ENCODE results near the gene GNG13. TPM values are rescaled to one million over a fixed set of nuclear protein-coding genes. Genes with fewer than 3 reads are reported as not detected.
"Not testable (repeated sequence)": the region's sequence is repeated elsewhere in the genome, so short reads cannot be mapped to it uniquely, and the experiment has no call there.

Gene GNG13
- total RNA-seq, 3 donors from 2014 or later: not detected

DNA sequence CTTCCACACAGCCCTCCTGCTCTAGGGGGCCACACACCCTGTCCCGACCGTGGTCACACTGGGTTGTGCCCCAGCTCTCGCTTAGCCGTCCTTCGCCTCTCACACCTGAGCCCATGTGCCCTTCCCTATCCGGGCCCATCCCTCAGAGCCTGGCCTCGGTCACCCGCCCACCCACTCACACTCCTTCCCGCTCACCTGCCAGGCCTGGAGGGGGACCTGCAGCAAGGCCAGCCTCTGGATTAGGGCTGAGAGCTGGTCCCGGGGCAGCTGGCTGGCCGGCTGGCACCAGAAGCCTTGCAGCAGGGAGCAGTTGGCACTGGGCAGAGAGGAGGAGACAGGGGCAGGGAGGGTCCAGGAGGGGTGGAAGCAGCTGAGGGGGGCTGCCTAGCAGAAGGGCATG, 22.1 kb downstream of the GNG13 start:
- no peak for TF ChIP-seq POLR2AphosphoS5 (IDR thresholded peaks at IDR 0.05)
- TF ChIP-seq, protein P1, sequence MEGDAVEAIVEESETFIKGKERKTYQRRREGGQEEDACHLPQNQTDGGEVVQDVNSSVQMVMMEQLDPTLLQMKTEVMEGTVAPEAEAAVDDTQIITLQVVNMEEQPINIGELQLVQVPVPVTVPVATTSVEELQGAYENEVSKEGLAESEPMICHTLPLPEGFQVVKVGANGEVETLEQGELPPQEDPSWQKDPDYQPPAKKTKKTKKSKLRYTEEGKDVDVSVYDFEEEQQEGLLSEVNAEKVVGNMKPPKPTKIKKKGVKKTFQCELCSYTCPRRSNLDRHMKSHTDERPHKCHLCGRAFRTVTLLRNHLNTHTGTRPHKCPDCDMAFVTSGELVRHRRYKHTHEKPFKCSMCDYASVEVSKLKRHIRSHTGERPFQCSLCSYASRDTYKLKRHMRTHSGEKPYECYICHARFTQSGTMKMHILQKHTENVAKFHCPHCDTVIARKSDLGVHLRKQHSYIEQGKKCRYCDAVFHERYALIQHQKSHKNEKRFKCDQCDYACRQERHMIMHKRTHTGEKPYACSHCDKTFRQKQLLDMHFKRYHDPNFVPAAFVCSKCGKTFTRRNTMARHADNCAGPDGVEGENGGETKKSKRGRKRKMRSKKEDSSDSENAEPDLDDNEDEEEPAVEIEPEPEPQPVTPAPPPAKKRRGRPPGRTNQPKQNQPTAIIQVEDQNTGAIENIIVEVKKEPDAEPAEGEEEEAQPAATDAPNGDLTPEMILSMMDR (IDR thresholded peaks at IDR 0.05): no peak
- TF ChIP-seq POLR2A (IDR thresholded peaks at IDR 0.05): no peak
- DNase-seq (ENCODE audit: low spot score in 2 of 2): no peak
- Histone ChIP-seq H3K9me3 (no peaks in the 10 kb centered on the region), H3K36me3 (no peaks in the 10 kb centered on the region), H3K27ac (no peak overlapping the region), H3K4me1 (no peaks in the 10 kb centered on the region), H3K27me3 (peaks cover 10 to 64% of the 10 kb centered on the region in 2 donors), H3K4me3 (no peak overlapping the region)
- intact Hi-C loops (cut with DNase I; ENCODE audit: low total_unique reads): no loop called here

DNA sequence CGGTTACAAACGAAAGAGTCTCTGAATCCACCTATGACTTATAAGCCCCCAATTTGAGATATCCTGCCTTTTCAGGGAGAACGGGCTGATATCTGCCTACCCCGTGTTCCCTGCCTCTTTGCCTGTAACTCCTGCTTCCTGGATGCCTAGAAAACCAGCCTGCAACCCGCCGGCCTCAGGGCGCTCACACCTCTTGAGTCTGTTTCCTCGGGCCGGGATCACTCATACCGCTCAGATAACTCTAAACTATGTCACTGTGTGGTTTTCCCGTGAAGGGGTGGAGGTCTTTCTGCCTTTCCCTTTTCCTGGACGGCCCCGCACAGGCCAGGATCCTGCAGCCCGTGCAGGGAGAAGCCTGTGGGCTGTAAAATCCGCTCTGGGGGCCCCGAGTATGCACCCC, 22.7 kb downstream of the GNG13 start:
- intact Hi-C loops (cut with DNase I; ENCODE audit: low total_unique reads): no loop called here
- H3K27ac ChIP-seq: no peak overlapping the region
- H3K36me3 ChIP-seq: no peaks in the 10 kb centered on the region
- H3K4me1 ChIP-seq: no peaks in the 10 kb centered on the region
- TF ChIP-seq POLR2A (IDR thresholded peaks at IDR 0.05) (no peak), POLR2AphosphoS5 (IDR thresholded peaks at IDR 0.05) (no peak)
- TF ChIP-seq, protein P1 (IDR thresholded peaks at IDR 0.05): no peak
- H3K27me3 ChIP-seq: peaks cover 10 to 58% of the 10 kb centered on the region in 2 donors
- DNase-seq (ENCODE audit: low spot score in 2 of 2): no peak
- H3K4me3 ChIP-seq: no peak overlapping the region
- no peaks in the 10 kb centered on the region for H3K9me3 ChIP-seq

GRCh38 chr16:776824-777223, 23.7 kb downstream of the GNG13 start:
- no peak overlapping the region for H3K27ac ChIP-seq
- no peaks in the 10 kb centered on the region for H3K9me3 ChIP-seq
- H3K27me3 ChIP-seq: peaks cover 6 to 48% of the 10 kb centered on the region in 2 donors

GRCh38 chr16:776298-776697, 24.2 kb downstream of the GNG13 start:
- intact Hi-C loops (cut with DNase I; ENCODE audit: low total_unique reads); H3K9me3 ChIP-seq; DNase-seq (ENCODE audit: low spot score in 2 of 2); H3K4me3 ChIP-seq; H3K36me3 ChIP-seq; H3K4me1 ChIP-seq; H3K27ac ChIP-seq: not testable (repeated sequence)
- peaks cover 2 to 43% of the 10 kb centered on the region in 2 donors for H3K27me3 ChIP-seq

More at GRCh38 chr16:776824-777223, 23.7 kb downstream of the GNG13 start:
- no peaks in the 10 kb centered on the region for H3K36me3 ChIP-seq
- H3K4me1 ChIP-seq: no peaks in the 10 kb centered on the region
- no peak overlapping the region for H3K4me3 ChIP-seq
- DNase-seq (ENCODE audit: low spot score in 2 of 2): no peak
- TF ChIP-seq POLR2AphosphoS5 (IDR thresholded peaks at IDR 0.05) (no peak), POLR2A (IDR thresholded peaks at IDR 0.05) (no peak)
- TF ChIP-seq, protein P1 (IDR thresholded peaks at IDR 0.05): no peak
- intact Hi-C loops (cut with DNase I; ENCODE audit: low total_unique reads): no loop called here

DNA sequence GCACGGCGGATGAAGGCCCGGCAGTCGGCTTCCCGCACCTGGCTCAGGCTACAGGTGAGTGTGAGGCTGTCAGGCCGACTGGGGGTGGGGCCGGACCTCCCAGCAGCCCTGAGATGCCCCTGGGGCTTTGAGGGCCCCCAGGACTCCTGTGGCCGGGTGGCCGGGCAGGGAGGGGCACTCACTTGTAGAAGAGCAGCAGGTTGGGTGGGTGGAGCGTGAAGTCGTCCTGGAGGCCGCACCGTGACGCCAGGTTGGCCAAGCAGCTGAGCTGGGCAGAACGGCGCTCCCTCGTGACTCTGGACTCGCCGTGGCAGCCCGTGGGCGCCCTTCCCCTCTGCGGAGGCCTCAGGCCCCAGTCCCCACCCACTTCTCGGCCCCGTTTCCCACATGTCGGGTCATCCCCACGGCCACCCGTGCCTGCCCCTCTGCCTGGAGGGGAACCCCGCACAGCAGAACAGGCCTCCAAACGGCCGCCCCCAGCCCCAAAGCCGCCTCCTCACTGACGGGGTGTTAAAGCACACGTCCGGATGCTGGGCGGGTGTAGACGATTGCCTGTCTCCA, 25.2 kb downstream of the GNG13 start:
- intact Hi-C loops (cut with DNase I; ENCODE audit: low total_unique reads): no loop called here
- no peaks in the 10 kb centered on the region for H3K4me1 ChIP-seq

More for the DNA sequence above, 25.2 kb downstream of the GNG13 start:
- H3K27me3 ChIP-seq: peaks cover 2 to 34% of the 10 kb centered on the region in 2 donors
- no peak overlapping the region for H3K4me3 ChIP-seq
- H3K36me3 ChIP-seq: no peaks in the 10 kb centered on the region
- H3K9me3 ChIP-seq: no peaks in the 10 kb centered on the region
- TF ChIP-seq, protein P1 (IDR thresholded peaks at IDR 0.05): no peak
- TF ChIP-seq POLR2A (IDR thresholded peaks at IDR 0.05) (no peak), POLR2AphosphoS5 (IDR thresholded peaks at IDR 0.05) (no peak)
- no peak for DNase-seq (ENCODE audit: low spot score in 2 of 2)
- no peak overlapping the region for H3K27ac ChIP-seq
